Stimulated activated naive CD8-positive, alpha-beta T cell treated with anti-CD3 and anti-CD28 coated beads, Interleukin-15, Interleukin-2, amounts not matched to agents 100 ng/mL and 50 ng/mL, for 24 hours (primary cell): ENCODE data around the gene SLC22A12.

Source experiments
- H3K27ac Mint-ChIP-seq: one replicate; pipeline ENCODE4 v1.8.0; 2021; ENCODE audit warnings: mild to moderate bottlenecking, mixed read lengths
- H3K27me3 Mint-ChIP-seq: one replicate; pipeline ENCODE4 v1.8.0; 2021; ENCODE audit warnings: mixed read lengths
- H3K36me3 Mint-ChIP-seq: one replicate; pipeline ENCODE4 v1.8.0; 2021; ENCODE audit warnings: low read depth, mixed read lengths
- H3K4me1 Mint-ChIP-seq: one replicate; pipeline ENCODE4 v1.8.0; 2021; ENCODE audit warnings: low read depth, mixed read lengths
- H3K4me3 Mint-ChIP-seq: one replicate; pipeline ENCODE4 v1.8.0; 2021; ENCODE audit warnings: mild to moderate bottlenecking, mixed read lengths
- H3K9me3 Mint-ChIP-seq: one replicate; pipeline ENCODE4 v1.8.0; 2021; ENCODE audit warnings: mixed read lengths

SLC22A12 gene

DNA sequence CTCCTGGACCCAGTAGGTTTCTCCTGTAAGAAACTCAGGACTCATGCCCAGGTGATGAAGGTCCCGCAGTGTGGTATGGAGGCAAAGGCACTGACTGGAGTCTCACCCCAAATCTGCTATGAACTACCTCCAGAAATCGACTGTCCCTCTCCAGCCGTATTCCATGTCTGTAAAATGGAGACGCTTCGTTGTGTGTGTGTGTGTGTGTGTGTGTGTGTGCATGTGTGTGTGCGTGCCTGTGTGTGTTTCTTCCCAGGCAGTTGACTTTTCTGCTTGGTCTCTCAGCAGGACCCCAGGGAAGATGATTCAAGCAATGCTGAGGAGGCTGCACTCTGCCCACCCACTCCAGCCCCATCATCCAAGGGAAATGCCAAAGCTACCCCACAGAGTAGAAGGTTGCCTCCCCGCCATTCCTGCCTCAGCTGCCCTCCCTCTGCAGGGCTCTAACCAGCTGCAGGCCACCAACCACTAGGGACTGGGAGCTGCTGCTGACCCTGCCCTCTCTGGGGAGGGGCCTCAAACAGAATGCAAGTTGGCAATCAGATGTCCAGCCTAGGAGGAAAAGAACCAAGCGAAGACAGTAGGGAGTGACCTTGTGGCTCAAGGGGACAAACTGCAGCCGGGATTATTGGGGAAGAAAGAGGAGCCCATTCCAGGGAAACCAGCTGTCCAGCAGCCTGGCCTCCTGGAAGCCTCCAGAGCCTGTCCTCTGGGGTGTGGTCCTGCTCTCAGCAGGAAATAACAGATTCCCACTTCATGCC lies 56.2 kb downstream of the SLC22A12 start:
- H3K9me3 Mint-ChIP-seq, result no peaks in the 10 kb centered on the region
- no peaks in the 10 kb centered on the region for H3K36me3 Mint-ChIP-seq
- H3K27ac Mint-ChIP-seq, result no peak overlapping the region
- H3K27me3 Mint-ChIP-seq, result peaks cover 29% of the 10 kb centered on the region
- no peaks in the 10 kb centered on the region for H3K4me1 Mint-ChIP-seq
- no peak overlapping the region for H3K4me3 Mint-ChIP-seq

DNA sequence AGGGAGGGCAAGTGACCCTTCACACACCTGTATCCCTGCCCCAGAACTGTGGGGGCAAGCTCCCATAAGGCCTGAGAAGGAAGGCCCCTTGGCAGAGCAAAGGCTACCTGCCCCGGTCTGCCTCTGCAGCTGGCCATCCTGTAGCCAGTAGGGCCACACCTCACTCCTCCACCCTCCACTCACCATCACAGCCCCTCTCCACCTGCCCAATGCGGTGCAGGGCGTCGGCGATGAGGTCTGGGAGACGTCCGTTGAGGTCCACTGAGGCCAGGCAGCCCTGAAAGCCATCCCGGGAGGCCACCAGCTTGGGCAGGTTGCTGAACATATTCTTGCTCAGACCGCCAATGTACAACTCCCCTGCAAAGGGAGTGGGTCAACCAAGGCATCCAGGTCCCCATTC lies 57.5 kb downstream of the SLC22A12 start:
- Mint-ChIP-seq H3K36me3 (no peaks in the 10 kb centered on the region), H3K27me3 (peaks cover 29% of the 10 kb centered on the region), H3K4me1 (no peaks in the 10 kb centered on the region), H3K4me3 (no peak overlapping the region), H3K27ac (no peak overlapping the region), H3K9me3 (no peaks in the 10 kb centered on the region)

DNA sequence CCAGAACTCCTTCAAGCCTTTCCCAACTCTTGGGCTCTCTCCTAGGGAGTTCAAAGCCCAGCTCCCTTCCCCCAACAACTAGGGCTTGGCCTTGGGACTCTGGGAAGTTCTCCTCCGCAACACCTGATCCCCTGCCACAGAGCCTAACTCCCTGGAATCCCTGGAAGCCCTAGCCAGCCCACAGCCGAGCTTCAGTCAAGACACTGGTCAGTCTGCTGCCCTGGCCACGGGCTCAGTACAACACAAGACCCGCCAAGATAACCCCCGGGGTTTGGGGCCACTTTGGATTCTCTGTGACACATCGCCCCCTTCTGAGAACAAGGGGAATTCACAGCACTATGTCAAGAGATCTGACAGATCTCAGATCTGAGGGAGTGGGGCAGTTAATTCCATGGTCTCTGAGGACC lies 58.3 kb downstream of the SLC22A12 start:
- no peak overlapping the region for H3K4me3 Mint-ChIP-seq

DNA sequence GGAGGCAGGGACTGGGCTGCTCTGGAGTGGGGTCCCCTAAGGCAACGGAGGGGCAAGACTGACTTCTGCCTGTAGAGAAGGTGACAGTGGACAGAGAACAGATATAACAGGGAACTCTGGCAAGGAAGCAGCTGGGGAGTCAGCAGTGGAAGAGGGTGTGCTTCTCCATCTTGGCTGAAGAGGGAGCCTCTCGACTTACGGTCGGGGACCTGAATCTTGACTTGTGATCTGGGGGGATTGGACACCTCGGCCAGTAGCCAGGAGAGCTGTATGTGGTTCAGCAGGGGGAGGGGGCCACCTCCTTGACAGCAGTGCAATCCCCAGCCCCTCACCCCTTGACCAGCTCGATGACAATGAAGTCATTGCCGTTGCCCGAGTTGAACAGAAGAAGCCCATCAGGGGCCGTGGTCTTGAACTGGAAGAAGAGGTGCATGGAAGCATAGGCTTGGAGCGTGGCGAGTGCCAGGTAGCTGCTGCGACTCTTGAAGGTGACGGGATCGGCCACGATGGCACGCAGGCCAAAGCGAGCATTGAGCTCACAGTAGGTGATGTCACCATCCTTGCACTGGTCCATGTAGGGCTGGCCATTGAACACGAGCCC lies 60.0 kb downstream of the SLC22A12 start:
- Mint-ChIP-seq H3K36me3 (no peaks in the 10 kb centered on the region), H3K9me3 (no peaks in the 10 kb centered on the region), H3K27me3 (peaks cover 7% of the 10 kb centered on the region), H3K4me3 (no peak overlapping the region), H3K27ac (no peak overlapping the region), H3K4me1 (peaks cover 6% of the 10 kb centered on the region)

More for the DNA sequence above, 58.3 kb downstream of the SLC22A12 start:
- Mint-ChIP-seq H3K4me1 (no peaks in the 10 kb centered on the region), H3K9me3 (no peaks in the 10 kb centered on the region), H3K27ac (no peak overlapping the region), H3K36me3 (no peaks in the 10 kb centered on the region), H3K27me3 (peaks cover 22% of the 10 kb centered on the region)
